ENCODE data around the gene SPINK9.

DNA sequence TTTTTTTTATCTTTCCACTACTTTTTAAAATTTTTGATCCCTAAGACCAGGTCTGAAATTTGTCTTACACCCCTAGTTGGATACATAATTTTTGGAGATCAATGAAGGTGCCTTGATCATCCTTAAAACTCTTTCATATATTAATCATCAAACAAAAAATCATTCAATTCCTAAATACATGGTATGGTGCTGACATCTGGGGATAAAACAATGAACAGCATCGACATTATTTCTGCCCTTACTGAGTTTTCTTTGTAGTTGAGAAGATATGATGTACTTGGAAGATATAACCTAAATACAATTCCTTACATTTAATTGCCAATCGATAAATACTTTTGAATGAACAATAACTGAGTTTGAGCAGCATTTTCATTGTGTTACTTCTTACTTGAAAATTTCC lies 18.3 kb downstream of the SPINK9 start:
- TF ChIP-seq, protein P1, sequence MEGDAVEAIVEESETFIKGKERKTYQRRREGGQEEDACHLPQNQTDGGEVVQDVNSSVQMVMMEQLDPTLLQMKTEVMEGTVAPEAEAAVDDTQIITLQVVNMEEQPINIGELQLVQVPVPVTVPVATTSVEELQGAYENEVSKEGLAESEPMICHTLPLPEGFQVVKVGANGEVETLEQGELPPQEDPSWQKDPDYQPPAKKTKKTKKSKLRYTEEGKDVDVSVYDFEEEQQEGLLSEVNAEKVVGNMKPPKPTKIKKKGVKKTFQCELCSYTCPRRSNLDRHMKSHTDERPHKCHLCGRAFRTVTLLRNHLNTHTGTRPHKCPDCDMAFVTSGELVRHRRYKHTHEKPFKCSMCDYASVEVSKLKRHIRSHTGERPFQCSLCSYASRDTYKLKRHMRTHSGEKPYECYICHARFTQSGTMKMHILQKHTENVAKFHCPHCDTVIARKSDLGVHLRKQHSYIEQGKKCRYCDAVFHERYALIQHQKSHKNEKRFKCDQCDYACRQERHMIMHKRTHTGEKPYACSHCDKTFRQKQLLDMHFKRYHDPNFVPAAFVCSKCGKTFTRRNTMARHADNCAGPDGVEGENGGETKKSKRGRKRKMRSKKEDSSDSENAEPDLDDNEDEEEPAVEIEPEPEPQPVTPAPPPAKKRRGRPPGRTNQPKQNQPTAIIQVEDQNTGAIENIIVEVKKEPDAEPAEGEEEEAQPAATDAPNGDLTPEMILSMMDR (IDR thresholded peaks at IDR 0.05 in 8 of 11, conservative IDR thresholded peaks at IDR 0.05 in 3 of 11), result no peak
- TF ChIP-seq POLR2A (IDR thresholded peaks at IDR 0.05), result no peak
